ENCODE measurements around the gene NEAT1. TPM values are rescaled to one million over a fixed set of nuclear protein-coding genes. Genes with fewer than 3 reads are reported as not detected.

The NEAT1 gene
- total and polyA plus RNA-seq, 9 of the 15 experiments (the other 6 are each of a cell fraction or from before 2014, with no cell fraction given), result 20.1 to 389 (median 62.8) TPM

DNA sequence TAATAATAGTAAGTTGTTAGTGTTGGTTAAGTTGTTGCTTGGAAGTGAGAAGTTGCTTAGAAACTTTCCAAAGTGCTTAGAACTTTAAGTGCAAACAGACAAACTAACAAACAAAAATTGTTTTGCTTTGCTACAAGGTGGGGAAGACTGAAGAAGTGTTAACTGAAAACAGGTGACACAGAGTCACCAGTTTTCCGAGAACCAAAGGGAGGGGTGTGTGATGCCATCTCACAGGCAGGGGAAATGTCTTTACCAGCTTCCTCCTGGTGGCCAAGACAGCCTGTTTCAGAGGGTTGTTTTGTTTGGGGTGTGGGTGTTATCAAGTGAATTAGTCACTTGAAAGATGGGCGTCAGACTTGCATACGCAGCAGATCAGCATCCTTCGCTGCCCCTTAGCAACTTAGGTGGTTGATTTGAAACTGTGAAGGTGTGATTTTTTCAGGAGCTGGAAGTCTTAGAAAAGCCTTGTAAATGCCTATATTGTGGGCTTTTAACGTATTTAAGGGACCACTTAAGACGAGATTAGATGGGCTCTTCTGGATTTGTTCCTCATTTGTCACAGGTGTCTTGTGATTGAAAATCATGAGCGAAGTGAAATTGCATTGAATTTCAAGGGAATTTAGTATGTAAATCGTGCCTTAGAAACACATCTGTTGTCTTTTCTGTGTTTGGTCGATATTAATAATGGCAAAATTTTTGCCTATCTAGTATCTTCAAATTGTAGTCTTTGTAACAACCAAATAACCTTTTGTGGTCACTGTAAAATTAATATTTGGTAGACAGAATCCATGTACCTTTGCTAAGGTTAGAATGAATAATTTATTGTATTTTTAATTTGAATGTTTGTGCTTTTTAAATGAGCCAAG lies 2.7 kb downstream of the NEAT1 start (continued):
- TF ChIP-seq TFAP4 (CRISPR knock-in tag; IDR thresholded peaks at IDR 0.05; ENCODE audit: borderline replicate concordance) (peak; percentile 53; the same call in 1 of the 2 replicates), RFX5 (IDR thresholded peaks at IDR 0.05; ENCODE audit: low read depth, low read length) (no peak), HDAC3 (IDR thresholded peaks at IDR 0.05; ENCODE audit: borderline replicate concordance, partially characterized antibody) (no peak), WHSC1 (IDR thresholded peaks at IDR 0.05; ENCODE audit: low read length) (no peak), HMBOX1 (IDR thresholded peaks at IDR 0.05) (peak; percentile 64; the same call in 1 of the 2 replicates), ZNF124 (CRISPR knock-in tag; IDR thresholded peaks at IDR 0.05) (no peak), NFXL1 (CRISPR knock-in tag; IDR thresholded peaks at IDR 0.05) (peak; percentile 74; the same call in 1 of the 2 replicates), HEY1 (CRISPR knock-in tag; IDR thresholded peaks at IDR 0.05; ENCODE audit: borderline replicate concordance) (no peak), TAL1 (IDR thresholded peaks at IDR 0.05) (no peak), XRCC5 (IDR thresholded peaks at IDR 0.05; ENCODE audit: low read depth, low read length) (0 out of 2 replicates have a peak, but pooled peaks have one; percentile 58), SAP30 (IDR thresholded peaks at IDR 0.05; ENCODE audit: borderline replicate concordance, insufficient read depth, low read depth, low read length, poor library complexity, severe bottlenecking) (peak; percentile 27), MIER1 (IDR thresholded peaks at IDR 0.05; ENCODE audit: low read depth) (no peak), NR1H2 (CRISPR knock-in tag; IDR thresholded peaks at IDR 0.05) (no peak), FOXJ2 (tag; IDR thresholded peaks at IDR 0.05) (peak; percentile 72), CCNT2 (IDR thresholded peaks at IDR 0.05; ENCODE audit: borderline replicate concordance, extremely low read depth, insufficient read length, low read depth, low read length) (no peak), HOXB6 (CRISPR knock-in tag; IDR thresholded peaks at IDR 0.05; ENCODE audit: borderline replicate concordance) (0 out of 2 replicates have a peak, but pooled peaks have one; percentile 27), RBM34 (IDR thresholded peaks at IDR 0.05; ENCODE audit: borderline replicate concordance, insufficient read depth, low read length) (no peak), MBD2 (IDR thresholded peaks at IDR 0.05; ENCODE audit: borderline replicate concordance, low read depth) (no peak), NCOA1 (IDR thresholded peaks at IDR 0.05; ENCODE audit: low read depth) (no peak), MAFK (IDR thresholded peaks at IDR 0.05; ENCODE audit: low read length) (peak; percentile 41)
- TF ChIP-seq, protein P1, sequence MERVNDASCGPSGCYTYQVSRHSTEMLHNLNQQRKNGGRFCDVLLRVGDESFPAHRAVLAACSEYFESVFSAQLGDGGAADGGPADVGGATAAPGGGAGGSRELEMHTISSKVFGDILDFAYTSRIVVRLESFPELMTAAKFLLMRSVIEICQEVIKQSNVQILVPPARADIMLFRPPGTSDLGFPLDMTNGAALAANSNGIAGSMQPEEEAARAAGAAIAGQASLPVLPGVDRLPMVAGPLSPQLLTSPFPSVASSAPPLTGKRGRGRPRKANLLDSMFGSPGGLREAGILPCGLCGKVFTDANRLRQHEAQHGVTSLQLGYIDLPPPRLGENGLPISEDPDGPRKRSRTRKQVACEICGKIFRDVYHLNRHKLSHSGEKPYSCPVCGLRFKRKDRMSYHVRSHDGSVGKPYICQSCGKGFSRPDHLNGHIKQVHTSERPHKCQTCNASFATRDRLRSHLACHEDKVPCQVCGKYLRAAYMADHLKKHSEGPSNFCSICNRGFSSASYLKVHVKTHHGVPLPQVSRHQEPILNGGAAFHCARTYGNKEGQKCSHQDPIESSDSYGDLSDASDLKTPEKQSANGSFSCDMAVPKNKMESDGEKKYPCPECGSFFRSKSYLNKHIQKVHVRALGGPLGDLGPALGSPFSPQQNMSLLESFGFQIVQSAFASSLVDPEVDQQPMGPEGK (CRISPR knock-in tag; IDR thresholded peaks at IDR 0.05; ENCODE audit: borderline replicate concordance), result peak; percentile 20; the same call in 1 of the 2 replicates
- TF ChIP-seq, protein P2, sequence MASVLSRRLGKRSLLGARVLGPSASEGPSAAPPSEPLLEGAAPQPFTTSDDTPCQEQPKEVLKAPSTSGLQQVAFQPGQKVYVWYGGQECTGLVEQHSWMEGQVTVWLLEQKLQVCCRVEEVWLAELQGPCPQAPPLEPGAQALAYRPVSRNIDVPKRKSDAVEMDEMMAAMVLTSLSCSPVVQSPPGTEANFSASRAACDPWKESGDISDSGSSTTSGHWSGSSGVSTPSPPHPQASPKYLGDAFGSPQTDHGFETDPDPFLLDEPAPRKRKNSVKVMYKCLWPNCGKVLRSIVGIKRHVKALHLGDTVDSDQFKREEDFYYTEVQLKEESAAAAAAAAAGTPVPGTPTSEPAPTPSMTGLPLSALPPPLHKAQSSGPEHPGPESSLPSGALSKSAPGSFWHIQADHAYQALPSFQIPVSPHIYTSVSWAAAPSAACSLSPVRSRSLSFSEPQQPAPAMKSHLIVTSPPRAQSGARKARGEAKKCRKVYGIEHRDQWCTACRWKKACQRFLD (CRISPR knock-in tag; IDR thresholded peaks at IDR 0.05), result no peak

Measured in K562 (cell line).